ENCODE data around the gene TM9SF1. TPM values are rescaled to one million over a fixed set of nuclear protein-coding genes. Genes with fewer than 3 reads are reported as not detected.

The TM9SF1 gene
- total and polyA plus RNA-seq, 2 donors (not counting 1 experiment from before 2014, with no cell fraction given), result 7.6 to 24.5 TPM

DNA sequence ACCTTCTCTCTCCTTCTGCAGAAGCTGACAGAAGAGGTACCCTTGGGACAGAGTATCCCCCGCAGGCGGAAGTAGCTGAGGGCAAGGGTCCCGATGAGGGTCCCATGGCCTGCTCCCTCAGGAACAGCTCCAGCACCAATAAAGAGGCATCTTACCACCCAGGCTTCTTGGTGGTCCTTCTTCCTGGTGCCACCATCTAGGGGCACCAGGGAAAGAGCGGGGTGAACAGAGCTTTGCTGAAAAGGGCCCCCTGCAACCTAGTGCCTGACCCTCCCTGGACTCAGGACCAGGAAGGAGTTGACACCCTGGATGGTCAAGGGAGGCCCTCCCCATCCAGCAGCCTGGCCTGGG, 34.8 kb downstream of the TM9SF1 start:
- no peak overlapping the region for H3K4me3 ChIP-seq (ENCODE audit: control extremely low read depth in 1 of 5, extremely low read depth in 1 of 5, insufficient read depth in 1 of 5, low read depth in 2 of 5, low read length in 4 of 5)
- peak overlapping the region; percentile 60 for H2AFZ ChIP-seq (ENCODE audit: insufficient read depth, low read depth, low read length, poor library complexity, severe bottlenecking)
- H3K27ac ChIP-seq (ENCODE audit: low read length in 2 of 2), result peak overlapping the region; percentile 85 to 88
- intact Hi-C loops (cut with micrococcal nuclease), result loop anchor here (5.0 kb wide), 1 partner anchor 72 kb away; the partner anchor contains the start of genes GMPR2 and NEDD8
- ChIA-PET POLR2A (interaction anchor here (0.7 to 3.8 kb wide), 14 partner anchors 9 to 62 kb away, joined by 3 to 35 read pairs (median 7); partner anchors contain the start of genes CHMP4A, DCAF11, EMC9 and IPO4), CTCF (interaction anchor here (0.7 to 3.8 kb wide), 33 partner anchors 8 to 529 kb away, joined by 3 to 63 read pairs (median 9); partner anchors contain the start of genes CHMP4A, CIDEB, DCAF11 and EMC9)
- no peaks in the 10 kb centered on the region for H3K9me3 ChIP-seq (ENCODE audit: control extremely low read depth in 1 of 3, control insufficient read depth in 2 of 3, insufficient read depth in 1 of 3, low read length in 2 of 3)
- TF ChIP-seq, protein P1, sequence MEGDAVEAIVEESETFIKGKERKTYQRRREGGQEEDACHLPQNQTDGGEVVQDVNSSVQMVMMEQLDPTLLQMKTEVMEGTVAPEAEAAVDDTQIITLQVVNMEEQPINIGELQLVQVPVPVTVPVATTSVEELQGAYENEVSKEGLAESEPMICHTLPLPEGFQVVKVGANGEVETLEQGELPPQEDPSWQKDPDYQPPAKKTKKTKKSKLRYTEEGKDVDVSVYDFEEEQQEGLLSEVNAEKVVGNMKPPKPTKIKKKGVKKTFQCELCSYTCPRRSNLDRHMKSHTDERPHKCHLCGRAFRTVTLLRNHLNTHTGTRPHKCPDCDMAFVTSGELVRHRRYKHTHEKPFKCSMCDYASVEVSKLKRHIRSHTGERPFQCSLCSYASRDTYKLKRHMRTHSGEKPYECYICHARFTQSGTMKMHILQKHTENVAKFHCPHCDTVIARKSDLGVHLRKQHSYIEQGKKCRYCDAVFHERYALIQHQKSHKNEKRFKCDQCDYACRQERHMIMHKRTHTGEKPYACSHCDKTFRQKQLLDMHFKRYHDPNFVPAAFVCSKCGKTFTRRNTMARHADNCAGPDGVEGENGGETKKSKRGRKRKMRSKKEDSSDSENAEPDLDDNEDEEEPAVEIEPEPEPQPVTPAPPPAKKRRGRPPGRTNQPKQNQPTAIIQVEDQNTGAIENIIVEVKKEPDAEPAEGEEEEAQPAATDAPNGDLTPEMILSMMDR (IDR thresholded peaks at IDR 0.05), result no peak
- no peak for TF ChIP-seq EZH2 (IDR thresholded peaks at IDR 0.05; ENCODE audit: borderline replicate concordance, insufficient read depth, low read depth, low read length, poor library complexity, severe bottlenecking)
- ATAC-seq (ENCODE audit: low read depth) (no peak), DNase-seq (no peak)
- H3K4me2 ChIP-seq (replicated peaks; ENCODE audit: low read depth, low read length, poor library complexity, severe bottlenecking), result peak overlapping the region; percentile 77
- peaks cover 39% of the 10 kb centered on the region for H4K20me1 ChIP-seq (ENCODE audit: control insufficient read depth, insufficient read depth, low read length, poor library complexity, severe bottlenecking)
- Mint-ChIP-seq H3K4me1 (peaks cover 42% of the 10 kb centered on the region), H3K9me3 (ENCODE audit: insufficient read depth) (no peaks in the 10 kb centered on the region), H3K27ac (peak overlapping the region; percentile 99), H3K4me3 (peak overlapping the region; percentile 39), H3K27me3 (no peaks in the 10 kb centered on the region)
- no peak overlapping the region for H3K9ac ChIP-seq (ENCODE audit: low read length)
- WGBS (ENCODE audit: insufficient coverage), result 100% methylated on average over 2 of the region's 4 CpGs
- no peaks in the 10 kb centered on the region for H3K27me3 ChIP-seq (replicated peaks in 1 of 4; ENCODE audit: control extremely low read depth in 1 of 4, control insufficient read depth in 3 of 4, insufficient read depth in 4 of 4, low read length in 3 of 4)
- H3K4me1 ChIP-seq (ENCODE audit: control insufficient read depth in 2 of 2, insufficient read depth in 2 of 2, low read length in 2 of 2), result peaks cover 29 to 39% of the 10 kb centered on the region in 2 donors
- peaks cover 6 to 68% of the 10 kb centered on the region in 2 experiments for H3K36me3 ChIP-seq (replicated peaks in 1 of 2; ENCODE audit: control extremely low read depth in 1 of 2, control insufficient read depth in 1 of 2, extremely low read depth in 1 of 2, insufficient read depth in 2 of 2, low read length in 1 of 2)
- H3K79me2 ChIP-seq (ENCODE audit: control insufficient read depth, insufficient read depth, low read length), result peaks cover 45% of the 10 kb centered on the region

DNA sequence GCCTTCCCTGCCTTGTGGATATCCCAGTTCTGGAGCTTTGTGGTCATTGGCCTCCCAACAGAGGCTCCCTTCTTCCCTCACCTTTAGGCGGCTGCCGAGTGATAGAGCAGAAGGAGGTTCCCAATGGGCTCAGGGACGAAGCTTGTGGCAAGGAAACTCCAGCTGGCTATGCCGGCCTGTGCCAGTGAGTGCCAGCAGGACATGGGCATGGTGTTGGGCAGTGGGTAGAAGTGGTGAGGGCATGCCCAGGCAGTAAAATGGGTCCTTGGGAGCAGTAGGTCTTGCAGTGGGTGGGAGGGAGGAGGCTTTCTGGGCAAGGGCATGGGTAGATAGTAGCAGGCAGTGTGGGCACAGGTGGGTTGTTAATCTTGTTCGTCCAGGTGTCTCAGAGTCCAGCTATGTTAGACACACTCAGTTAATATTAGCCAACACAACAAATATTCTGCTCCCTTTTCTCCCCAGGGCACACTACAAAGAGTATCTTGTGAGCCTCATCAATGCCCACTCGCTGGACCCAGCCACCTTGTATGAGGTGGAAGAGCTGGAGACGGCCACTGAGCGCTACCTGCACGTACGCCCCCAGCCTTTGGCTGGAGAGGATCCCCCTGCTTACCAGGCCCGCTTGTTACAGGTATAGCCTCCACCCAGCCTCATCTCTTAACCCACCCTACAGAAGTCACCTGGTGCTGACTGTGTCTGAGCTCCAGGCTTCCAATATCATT, 35.3 kb downstream of the TM9SF1 start:
- 100% methylated on average over 7 of the region's 11 CpGs for WGBS (ENCODE audit: insufficient coverage)
- H3K4me1 Mint-ChIP-seq, result peaks cover 38% of the 10 kb centered on the region
- H3K79me2 ChIP-seq (ENCODE audit: control insufficient read depth, insufficient read depth, low read length), result peaks cover 50% of the 10 kb centered on the region
- POLR2A ChIA-PET, result interaction anchor here (0.6 to 3.8 kb wide), 9 partner anchors 14 to 63 kb away, joined by 4 to 35 read pairs (median 8); partner anchors contain the start of genes CHMP4A, DCAF11, IPO4 and NRL
- ATAC-seq (ENCODE audit: low read depth) (no peak), DNase-seq (no peak)
- H3K4me3 ChIP-seq (ENCODE audit: control extremely low read depth in 1 of 5, extremely low read depth in 1 of 5, insufficient read depth in 1 of 5, low read depth in 2 of 5, low read length in 4 of 5), result no peak overlapping the region
- no peaks in the 10 kb centered on the region for H3K27me3 ChIP-seq (replicated peaks in 1 of 4; ENCODE audit: control extremely low read depth in 1 of 4, control insufficient read depth in 3 of 4, insufficient read depth in 4 of 4, low read length in 3 of 4)
- TF ChIP-seq EZH2 (IDR thresholded peaks at IDR 0.05; ENCODE audit: borderline replicate concordance, insufficient read depth, low read depth, low read length, poor library complexity, severe bottlenecking), result no peak
- TF ChIP-seq, protein P1 (IDR thresholded peaks at IDR 0.05), result no peak
- no peak overlapping the region for H2AFZ ChIP-seq (ENCODE audit: insufficient read depth, low read depth, low read length, poor library complexity, severe bottlenecking)
- peaks cover 29 to 39% of the 10 kb centered on the region in 2 donors for H3K4me1 ChIP-seq (ENCODE audit: control insufficient read depth in 2 of 2, insufficient read depth in 2 of 2, low read length in 2 of 2)
- H3K36me3 ChIP-seq (replicated peaks in 1 of 2; ENCODE audit: control extremely low read depth in 1 of 2, control insufficient read depth in 1 of 2, extremely low read depth in 1 of 2, insufficient read depth in 2 of 2, low read length in 1 of 2), result peaks cover 4 to 68% of the 10 kb centered on the region in 2 experiments
- no peaks in the 10 kb centered on the region for H3K9me3 Mint-ChIP-seq (ENCODE audit: insufficient read depth)
- H3K4me2 ChIP-seq (replicated peaks; ENCODE audit: low read depth, low read length, poor library complexity, severe bottlenecking), result peak overlapping the region; percentile 77
- intact Hi-C loops (cut with micrococcal nuclease), result loop anchor here (5.0 kb wide), 1 partner anchor 72 kb away; the partner anchor contains the start of genes GMPR2 and NEDD8
- peak overlapping the region; percentile 39 for H3K4me3 Mint-ChIP-seq
- CTCF ChIA-PET, result interaction anchor here (0.7 to 3.8 kb wide), 29 partner anchors 7 to 528 kb away, joined by 3 to 63 read pairs (median 9); partner anchors contain the start of genes CHMP4A, CIDEB, DCAF11 and EMC9
- H3K27me3 Mint-ChIP-seq, result no peaks in the 10 kb centered on the region
- H3K27ac ChIP-seq (ENCODE audit: low read length in 2 of 2), result peak overlapping the region; percentile 85 to 88
- H3K9me3 ChIP-seq (ENCODE audit: control extremely low read depth in 1 of 3, control insufficient read depth in 2 of 3, insufficient read depth in 1 of 3, low read length in 2 of 3), result no peaks in the 10 kb centered on the region
- H3K27ac Mint-ChIP-seq, result peak overlapping the region; percentile 89
- peaks cover 34% of the 10 kb centered on the region for H4K20me1 ChIP-seq (ENCODE audit: control insufficient read depth, insufficient read depth, low read length, poor library complexity, severe bottlenecking)
- H3K9ac ChIP-seq (ENCODE audit: low read length), result no peak overlapping the region
